22Rv1 (cell line): ENCODE measurements around the gene AHDC1.

Source experiments
- H3K27ac ChIP-seq: fragments of 450-650 bp; 2 replicates; pipeline ENCODE4 v1.5.1; 2017
- ZFX ChIP-seq: fragments of 450-650 bp; IDR thresholded peaks from 2 replicates; pipeline ENCODE4 v1.6.1; 2017; ENCODE audit warnings: antibody characterized with exemption, borderline replicate concordance
- TF ChIP-seq, protein P1 (sequence below): fragments of 450-650 bp; IDR thresholded peaks from 2 replicates; pipeline ENCODE4 v1.5.1; 2017; ENCODE audit warnings: mild to moderate bottlenecking

Gene AHDC1

DNA sequence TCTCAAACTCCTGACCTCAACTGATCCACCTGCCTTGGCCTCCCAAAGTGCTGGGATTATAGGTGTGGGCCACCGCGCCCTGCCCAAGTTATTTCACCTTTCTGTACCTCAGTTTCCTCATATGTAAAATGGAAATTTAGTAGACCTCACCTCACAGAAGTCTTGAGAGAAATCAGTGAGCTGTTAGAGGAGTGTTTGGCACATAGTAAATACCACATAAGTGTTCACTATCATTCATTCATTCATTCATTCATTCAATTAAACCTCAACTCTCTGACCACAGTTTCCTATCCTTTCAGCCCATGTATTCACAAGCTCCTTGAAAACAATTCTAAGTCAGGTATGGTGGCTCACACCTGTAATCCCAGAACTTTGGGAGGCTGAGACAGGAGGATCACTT lies 34.9 kb upstream of the AHDC1 start:
- H3K27ac ChIP-seq: no peak overlapping the region
- TF ChIP-seq, protein P1, sequence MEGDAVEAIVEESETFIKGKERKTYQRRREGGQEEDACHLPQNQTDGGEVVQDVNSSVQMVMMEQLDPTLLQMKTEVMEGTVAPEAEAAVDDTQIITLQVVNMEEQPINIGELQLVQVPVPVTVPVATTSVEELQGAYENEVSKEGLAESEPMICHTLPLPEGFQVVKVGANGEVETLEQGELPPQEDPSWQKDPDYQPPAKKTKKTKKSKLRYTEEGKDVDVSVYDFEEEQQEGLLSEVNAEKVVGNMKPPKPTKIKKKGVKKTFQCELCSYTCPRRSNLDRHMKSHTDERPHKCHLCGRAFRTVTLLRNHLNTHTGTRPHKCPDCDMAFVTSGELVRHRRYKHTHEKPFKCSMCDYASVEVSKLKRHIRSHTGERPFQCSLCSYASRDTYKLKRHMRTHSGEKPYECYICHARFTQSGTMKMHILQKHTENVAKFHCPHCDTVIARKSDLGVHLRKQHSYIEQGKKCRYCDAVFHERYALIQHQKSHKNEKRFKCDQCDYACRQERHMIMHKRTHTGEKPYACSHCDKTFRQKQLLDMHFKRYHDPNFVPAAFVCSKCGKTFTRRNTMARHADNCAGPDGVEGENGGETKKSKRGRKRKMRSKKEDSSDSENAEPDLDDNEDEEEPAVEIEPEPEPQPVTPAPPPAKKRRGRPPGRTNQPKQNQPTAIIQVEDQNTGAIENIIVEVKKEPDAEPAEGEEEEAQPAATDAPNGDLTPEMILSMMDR: no peak
- TF ChIP-seq ZFX: no peak

DNA sequence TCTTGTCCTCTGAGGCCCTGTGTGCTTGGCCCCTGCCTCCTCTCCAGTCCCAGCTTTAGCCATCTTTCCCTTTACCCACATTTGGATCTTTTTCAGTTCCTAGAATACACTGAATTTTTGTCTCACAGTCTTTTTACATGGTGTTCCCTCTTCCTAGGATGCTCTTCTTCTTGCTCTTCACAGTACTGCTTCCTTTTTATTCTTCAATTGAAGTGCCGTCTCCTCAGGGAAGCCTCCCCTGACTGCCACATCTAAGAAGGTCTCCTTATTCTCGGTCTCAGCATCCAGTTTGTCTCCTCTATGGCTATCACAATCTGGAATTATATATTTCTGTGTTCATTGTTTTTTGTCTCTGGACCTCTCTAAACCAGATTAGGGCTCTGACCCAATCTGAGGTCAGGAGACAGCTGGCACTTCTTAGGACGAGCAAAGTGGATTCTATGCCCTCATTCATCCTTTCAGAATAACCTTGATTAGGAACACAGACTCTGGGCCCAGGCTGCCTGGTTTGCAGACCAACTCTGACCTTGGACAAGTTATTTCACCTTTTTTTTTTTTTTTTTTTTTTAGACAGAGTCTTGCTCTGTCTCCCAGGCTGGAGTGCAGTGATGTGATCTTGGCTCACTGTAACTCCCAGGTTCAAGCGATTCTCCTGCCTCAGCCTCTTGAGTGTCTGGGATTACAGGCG lies 34.2 kb upstream of the AHDC1 start:
- H3K27ac ChIP-seq: no peak overlapping the region

DNA sequence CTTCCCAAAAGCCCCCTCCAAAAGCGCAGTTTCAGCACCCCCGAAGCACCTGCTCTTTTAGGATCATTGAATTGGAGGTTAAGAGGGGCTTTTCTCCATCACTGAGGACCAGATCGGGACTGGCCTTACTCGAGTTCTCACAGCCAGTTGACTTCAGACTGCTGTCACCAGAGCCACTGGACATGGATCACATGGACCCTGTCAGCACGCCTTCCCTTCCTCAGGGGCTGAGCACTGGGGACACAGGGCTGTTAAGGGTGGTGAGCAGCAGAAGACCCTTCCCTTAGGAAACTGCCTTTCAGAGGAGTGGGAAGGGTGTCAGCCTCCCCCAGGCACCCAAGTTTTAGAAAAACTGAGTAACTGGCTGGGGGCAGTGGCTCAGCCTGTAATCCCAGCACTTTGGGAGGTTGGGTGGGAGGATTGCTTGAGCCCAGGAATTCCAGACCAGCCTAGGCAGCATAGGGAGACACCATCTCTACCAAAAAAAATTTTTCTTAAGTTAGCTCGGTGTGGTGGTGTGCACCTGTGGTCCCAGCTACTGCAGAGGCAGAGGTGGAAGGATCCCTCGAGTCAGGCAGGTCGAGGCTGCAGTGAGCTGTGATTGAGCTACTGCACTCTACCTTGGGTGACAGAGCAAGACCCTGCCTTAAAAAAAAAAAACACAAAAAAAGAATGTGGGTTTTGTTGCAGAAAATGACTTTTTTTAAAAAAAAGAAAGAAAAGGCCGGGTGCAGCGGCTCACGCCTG lies 31.6 kb upstream of the AHDC1 start:
- H3K27ac ChIP-seq: no peak overlapping the region
- TF ChIP-seq, protein P1: no peak
- TF ChIP-seq ZFX: no peak

More for the DNA sequence above, 34.2 kb upstream of the AHDC1 start:
- TF ChIP-seq ZFX: no peak
- TF ChIP-seq, protein P1: no peak

DNA sequence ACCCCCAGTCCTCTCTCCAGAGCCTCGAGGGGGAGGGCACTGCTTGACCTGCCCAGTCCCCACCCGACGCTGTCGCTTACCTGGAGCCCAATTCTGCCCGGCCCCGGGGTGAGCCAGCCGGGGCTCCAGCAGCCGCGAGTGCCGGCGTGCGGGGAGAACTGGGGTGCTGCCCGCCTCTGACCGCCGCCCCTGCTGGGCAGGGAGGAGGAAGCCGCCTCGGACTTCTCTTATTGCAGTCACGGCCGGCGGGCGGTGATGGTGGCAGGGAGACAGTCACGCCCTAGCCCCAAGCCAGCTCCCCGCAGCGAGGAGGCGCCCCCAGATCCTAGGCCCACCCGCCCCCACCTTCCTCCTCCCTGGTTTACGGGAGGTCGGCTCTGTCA lies 31.0 kb upstream of the AHDC1 start, which contains the start of gene FGR:
TSS of gene FGR (minus strand) at position 201 of the 383 bp plus-strand sequence. CDS start 11,269 bp downstream, outside the sequence.
- TF ChIP-seq ZFX: no peak
- TF ChIP-seq, protein P1: no peak
- no peak within 1 kb of the TSS for H3K27ac ChIP-seq

DNA sequence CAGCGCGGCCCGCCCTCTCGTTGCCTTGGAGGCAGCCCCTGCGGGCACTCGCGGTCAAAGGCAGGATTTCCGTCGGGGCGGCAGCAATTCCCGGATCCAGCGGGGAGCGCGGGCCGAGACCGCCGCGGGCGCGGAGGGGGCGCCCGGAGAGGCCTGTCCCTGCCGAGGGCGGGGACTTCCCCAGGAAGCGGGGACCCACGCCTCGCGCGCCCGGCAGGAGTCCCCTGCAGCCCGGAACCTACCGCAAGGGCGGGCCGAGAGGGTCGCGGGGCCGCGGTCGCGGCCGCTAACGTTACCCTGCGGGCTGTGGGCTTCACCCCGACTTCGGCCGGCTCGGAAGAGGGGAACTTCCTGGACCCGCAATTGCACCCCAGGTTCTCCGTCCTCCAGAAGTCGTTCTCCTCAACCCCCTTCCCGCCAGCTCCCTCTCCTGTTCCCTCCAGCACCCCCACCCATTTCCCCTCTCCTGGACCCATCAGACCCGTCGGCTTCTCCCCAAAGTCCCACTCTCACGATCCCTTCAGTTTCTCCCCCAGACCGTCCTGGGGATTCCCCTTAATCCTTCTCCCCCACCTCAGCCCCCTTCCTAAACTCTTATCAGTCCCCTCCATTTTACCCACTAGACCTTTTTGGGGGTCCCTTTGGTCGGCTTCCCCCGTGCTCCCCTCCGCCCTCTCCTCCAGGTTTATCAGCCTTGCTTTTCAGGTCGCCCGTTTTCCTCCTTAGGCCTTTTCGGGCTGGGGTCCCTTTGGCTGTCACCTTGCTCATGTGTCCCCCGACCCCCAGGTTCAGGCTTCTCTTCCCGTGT lies 30.4 kb upstream of the AHDC1 start:
- no peak for TF ChIP-seq ZFX
- TF ChIP-seq, protein P1: no peak
- no peak overlapping the region for H3K27ac ChIP-seq

DNA sequence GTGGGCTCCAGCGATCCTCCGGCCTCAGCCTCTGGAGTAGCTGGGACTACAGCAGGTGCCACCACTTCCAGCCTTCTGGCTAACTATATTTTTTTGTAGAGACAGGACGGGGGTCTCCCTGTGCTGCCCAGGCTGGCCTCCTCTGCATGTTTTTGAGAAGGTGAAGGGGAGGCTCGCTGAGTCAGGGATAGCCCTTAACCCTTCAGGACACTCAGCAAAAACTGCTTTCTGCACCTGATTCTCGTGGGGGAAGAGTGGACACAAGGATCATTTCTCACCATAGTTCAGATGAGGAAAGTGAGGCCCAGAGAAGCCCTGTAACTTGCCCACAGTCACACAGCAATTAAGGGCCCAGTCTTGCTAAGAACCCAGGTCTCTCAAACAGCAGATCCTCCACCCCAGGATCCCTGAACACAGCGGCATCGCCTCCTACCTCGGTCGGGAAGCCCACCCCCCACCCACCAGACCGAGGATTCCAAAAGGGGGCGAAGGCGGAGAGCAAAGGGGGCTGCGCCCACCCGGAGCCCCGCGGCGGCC lies 29.8 kb upstream of the AHDC1 start:
- TF ChIP-seq, protein P1: no peak
- no peak for TF ChIP-seq ZFX
- H3K27ac ChIP-seq: no peak overlapping the region

DNA sequence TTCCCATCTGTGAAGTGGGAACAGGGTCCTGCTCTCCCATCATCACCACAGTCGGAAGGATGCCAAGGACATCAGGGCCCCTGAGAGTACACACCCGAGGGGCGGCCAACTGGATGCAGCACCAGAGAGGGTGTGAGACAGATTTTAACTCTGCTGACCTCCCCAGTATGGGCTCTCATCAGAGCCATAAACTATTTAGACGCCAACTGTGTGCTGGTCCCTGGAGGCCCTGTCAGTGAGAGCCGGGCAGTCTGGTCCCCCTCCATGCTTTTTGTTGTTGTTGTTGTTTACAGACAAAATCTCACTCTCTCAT lies 29.3 kb upstream of the AHDC1 start:
- TF ChIP-seq, protein P1: no peak
- no peak for TF ChIP-seq ZFX
- H3K27ac ChIP-seq: no peak overlapping the region
